CD14-positive monocyte (primary cell): ENCODE results near the gene CAPG. TPM values are rescaled to one million over a fixed set of nuclear protein-coding genes. Genes with fewer than 3 reads are reported as not detected.

Experiments used
- DNase-seq, 3 donors: peaks; one replicate each; pipeline ENCODE4 v3.0.0-alpha.2; 2011 to 2022
- H2AFZ ChIP-seq: 2 replicates; pipeline ENCODE4 v1.6.0; 2012; ENCODE audit warnings: mild to moderate bottlenecking, low read depth, low read length, inconsistent platforms; ENCODE audit not compliant: insufficient read depth, poor library complexity, severe bottlenecking
- H3K27ac ChIP-seq, 2 donors: 1 replicate in 1 of 2; 2 replicates in 1 of 2; pipeline ENCODE4 v1.5.1; 2012 to 2013; ENCODE audit warnings: low read length in 2 of 2, control low read depth in 1 of 2, inconsistent platforms in 1 of 2, low read depth in 1 of 2, mild to moderate bottlenecking in 1 of 2
- H3K27me3 ChIP-seq, 2 donors: one replicate each; pipeline versions ENCODE4 v1.6.0 to v1.6.1; 2011 to 2013; ENCODE audit warnings: low read length in 2 of 2; ENCODE audit not compliant: control insufficient read depth in 2 of 2, insufficient read depth in 2 of 2
- H3K36me3 ChIP-seq, 2 donors: replicated peaks in 1 of 2; 1 replicate in 1 of 2; 2 replicates in 1 of 2; pipeline versions ENCODE4 v1.5.1 to v1.6.1; 2012 to 2013; ENCODE audit warnings: low read length in 2 of 2, control low read depth in 1 of 2, inconsistent platforms in 1 of 2, mild to moderate bottlenecking in 1 of 2; ENCODE audit not compliant: insufficient read depth in 2 of 2, control insufficient read depth in 1 of 2
- H3K4me1 ChIP-seq, 2 donors: 1 replicate in 1 of 2; 2 replicates in 1 of 2; pipeline versions ENCODE4 v1.5.1 to v1.6.1; 2012 to 2013; ENCODE audit warnings: low read length in 2 of 2, control low read depth in 1 of 2, inconsistent platforms in 1 of 2, mild to moderate bottlenecking in 1 of 2, moderate library complexity in 1 of 2; ENCODE audit not compliant: insufficient read depth in 2 of 2, control insufficient read depth in 1 of 2
- H3K4me2 ChIP-seq: replicated peaks from 2 replicates; pipeline ENCODE3; 2012; ENCODE audit warnings: low read length, moderate library complexity, mild to moderate bottlenecking; ENCODE audit not compliant: poor library complexity, severe bottlenecking; ENCODE audit errors: extremely low read depth
- H3K4me3 ChIP-seq, 3 experiments: fragments of 200-600 bp in 1 of 3; sonication (generic) in 1 of 3; replicated peaks in 1 of 3; 1 replicate in 2 of 3; 2 replicates in 1 of 3; pipeline ENCODE4 v1.5.1; 2011 to 2013; ENCODE audit warnings: low read length in 3 of 3, mild to moderate bottlenecking in 3 of 3, control low read depth in 2 of 3, low read depth in 2 of 3, inconsistent platforms in 1 of 3, moderate library complexity in 1 of 3
- H3K79me2 ChIP-seq: 2 replicates; pipeline ENCODE4 v1.6.0; 2012; ENCODE audit warnings: mild to moderate bottlenecking, control low read depth, inconsistent platforms, low read length, moderate library complexity; ENCODE audit not compliant: insufficient read depth
- H3K9ac ChIP-seq: 2 replicates; pipeline ENCODE4 v1.6.0; 2017; ENCODE audit warnings: low read length, mild to moderate bottlenecking; ENCODE audit not compliant: insufficient read depth, poor library complexity, severe bottlenecking
- H3K9me3 ChIP-seq, 2 donors: replicated peaks in 1 of 2; 1 replicate in 1 of 2; 2 replicates in 1 of 2; pipeline versions ENCODE4 v1.5.1 to v1.6.1; 2012 to 2013; ENCODE audit warnings: low read length in 2 of 2, control low read depth in 1 of 2; ENCODE audit not compliant: control insufficient read depth in 1 of 2, insufficient read depth in 1 of 2
- H4K20me1 ChIP-seq: 2 replicates; pipeline ENCODE4 v1.6.0; 2012; ENCODE audit warnings: mild to moderate bottlenecking, low read length, control low read depth, moderate library complexity; ENCODE audit not compliant: insufficient read depth
- H3K27ac Mint-ChIP-seq, 7 donors: one replicate each; pipeline ENCODE4 v1.8.0; 2020; ENCODE audit warnings: mild to moderate bottlenecking in 7 of 7, mixed read lengths in 7 of 7, moderate library complexity in 6 of 7, inconsistent platforms in 2 of 7
- H3K27me3 Mint-ChIP-seq, 3 donors: one replicate each; pipeline ENCODE4 v1.8.0; 2021 to 2022; ENCODE audit warnings: low read depth in 3 of 3, mild to moderate bottlenecking in 3 of 3, mixed read lengths in 3 of 3, moderate library complexity in 3 of 3, inconsistent platforms in 1 of 3
- H3K36me3 Mint-ChIP-seq, 2 donors: one replicate each; pipeline ENCODE4 v1.8.0; 2020; ENCODE audit warnings: mixed read lengths in 2 of 2, inconsistent platforms in 1 of 2, mild to moderate bottlenecking in 1 of 2
- H3K4me1 Mint-ChIP-seq: one replicate; pipeline ENCODE4 v1.8.0; 2020; ENCODE audit warnings: mild to moderate bottlenecking, mixed read lengths
- H3K4me3 Mint-ChIP-seq, 2 donors: one replicate each; pipeline ENCODE4 v1.8.0; 2020; ENCODE audit warnings: mild to moderate bottlenecking in 2 of 2, mixed read lengths in 2 of 2, moderate library complexity in 1 of 2
- H3K9me3 Mint-ChIP-seq, 7 donors: one replicate each; pipeline ENCODE4 v1.8.0; 2020 to 2022; ENCODE audit warnings: mixed read lengths in 7 of 7, mild to moderate bottlenecking in 6 of 7, moderate library complexity in 6 of 7, inconsistent platforms in 2 of 7
- WGBS: methylation state at CpG from one replicate; pipeline ENCODE4 v1.1.5; 2013; ENCODE audit warnings: missing lambda C conversion rate; ENCODE audit not compliant: insufficient coverage; 5-methylcytosine and 5-hydroxymethylcytosine counted together
- intact Hi-C, 2 donors: fragments of 100-400 bp; cut with micrococcal nuclease; formaldehyde crosslinking; loops; one replicate each; pipeline versions ENCODE4 v1.15.0 to v1.15.1; 2023
- polyA plus RNA-seq, 3 donors: library from polyadenylated mRNA; depleted of rRNA in 1 of 3; unstranded in 2 of 3; stranded (reverse) in 1 of 3; fragments of 300-500 nt in 2 of 3; fragments of >200 nt in 1 of 3; fragmentation: Illumina TruSeq in 2 of 3; gene quantifications; 1 replicate in 2 of 3; 2 replicates in 1 of 3; pipeline ENCODE4 v1.2.3, GENCODE V29; 2012 to 2021
- TF ChIP-seq, protein P1 (sequence below): fragments of 200-600 bp; IDR thresholded peaks from one replicate; pipeline ENCODE4 v1.8.0; 2022; ENCODE audit warnings: antibody characterized with exemption, mild to moderate bottlenecking

The CAPG gene
- polyA plus RNA-seq, 3 donors: 474 to 847 (median 631) TPM

DNA sequence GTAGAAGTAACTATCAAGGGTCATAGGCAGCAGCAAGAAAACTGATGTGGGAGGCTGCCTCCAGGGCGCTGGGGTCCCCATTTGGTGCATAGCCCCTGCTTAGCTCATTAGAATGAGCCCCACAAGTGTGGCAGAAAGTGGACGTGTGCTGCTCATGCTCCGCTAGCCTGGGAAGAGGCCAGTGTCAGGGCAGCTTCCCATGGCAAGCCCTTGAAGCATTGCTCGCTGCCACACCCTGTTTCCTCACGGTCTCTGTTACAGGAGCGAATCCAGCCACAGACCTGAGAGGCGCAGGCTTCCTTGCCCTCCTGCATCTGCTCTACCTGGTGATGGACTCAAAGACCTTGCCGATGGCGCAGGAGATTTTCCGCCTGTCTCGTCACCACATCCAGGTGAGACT is 33.1 kb downstream of the CAPG start:
- Histone ChIP-seq H3K4me3 (no peak overlapping the region), H3K27ac (no peak overlapping the region), H3K9me3 (peaks cover 7 to 10% of the 10 kb centered on the region in 2 donors), H2AFZ (no peak overlapping the region), H3K27me3 (no peaks in the 10 kb centered on the region), H4K20me1 (no peaks in the 10 kb centered on the region), H3K4me1 (no peaks in the 10 kb centered on the region), H3K36me3 (peaks cover 41 to 78% of the 10 kb centered on the region in 2 donors), H3K79me2 (no peaks in the 10 kb centered on the region), H3K9ac (no peak overlapping the region), H3K4me2 (no peak overlapping the region)
- H3K27me3 Mint-ChIP-seq: no peaks in the 10 kb centered on the region
- WGBS: 98% methylated on average over 11 of the region's 11 CpGs
- peaks cover 58 to 80% of the 10 kb centered on the region in 2 donors for H3K36me3 Mint-ChIP-seq
- H3K27ac Mint-ChIP-seq: peak overlapping the region in 1 of 7 donors; percentile 32
- TF ChIP-seq, protein P1, sequence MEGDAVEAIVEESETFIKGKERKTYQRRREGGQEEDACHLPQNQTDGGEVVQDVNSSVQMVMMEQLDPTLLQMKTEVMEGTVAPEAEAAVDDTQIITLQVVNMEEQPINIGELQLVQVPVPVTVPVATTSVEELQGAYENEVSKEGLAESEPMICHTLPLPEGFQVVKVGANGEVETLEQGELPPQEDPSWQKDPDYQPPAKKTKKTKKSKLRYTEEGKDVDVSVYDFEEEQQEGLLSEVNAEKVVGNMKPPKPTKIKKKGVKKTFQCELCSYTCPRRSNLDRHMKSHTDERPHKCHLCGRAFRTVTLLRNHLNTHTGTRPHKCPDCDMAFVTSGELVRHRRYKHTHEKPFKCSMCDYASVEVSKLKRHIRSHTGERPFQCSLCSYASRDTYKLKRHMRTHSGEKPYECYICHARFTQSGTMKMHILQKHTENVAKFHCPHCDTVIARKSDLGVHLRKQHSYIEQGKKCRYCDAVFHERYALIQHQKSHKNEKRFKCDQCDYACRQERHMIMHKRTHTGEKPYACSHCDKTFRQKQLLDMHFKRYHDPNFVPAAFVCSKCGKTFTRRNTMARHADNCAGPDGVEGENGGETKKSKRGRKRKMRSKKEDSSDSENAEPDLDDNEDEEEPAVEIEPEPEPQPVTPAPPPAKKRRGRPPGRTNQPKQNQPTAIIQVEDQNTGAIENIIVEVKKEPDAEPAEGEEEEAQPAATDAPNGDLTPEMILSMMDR: no peak
- H3K9me3 Mint-ChIP-seq: peaks cover 3 to 18% (median 6%) of the 10 kb centered on the region in 7 donors
- intact Hi-C loops: no loop called here
- no peak for DNase-seq
- no peaks in the 10 kb centered on the region for H3K4me1 Mint-ChIP-seq
- H3K4me3 Mint-ChIP-seq: no peak overlapping the region

DNA sequence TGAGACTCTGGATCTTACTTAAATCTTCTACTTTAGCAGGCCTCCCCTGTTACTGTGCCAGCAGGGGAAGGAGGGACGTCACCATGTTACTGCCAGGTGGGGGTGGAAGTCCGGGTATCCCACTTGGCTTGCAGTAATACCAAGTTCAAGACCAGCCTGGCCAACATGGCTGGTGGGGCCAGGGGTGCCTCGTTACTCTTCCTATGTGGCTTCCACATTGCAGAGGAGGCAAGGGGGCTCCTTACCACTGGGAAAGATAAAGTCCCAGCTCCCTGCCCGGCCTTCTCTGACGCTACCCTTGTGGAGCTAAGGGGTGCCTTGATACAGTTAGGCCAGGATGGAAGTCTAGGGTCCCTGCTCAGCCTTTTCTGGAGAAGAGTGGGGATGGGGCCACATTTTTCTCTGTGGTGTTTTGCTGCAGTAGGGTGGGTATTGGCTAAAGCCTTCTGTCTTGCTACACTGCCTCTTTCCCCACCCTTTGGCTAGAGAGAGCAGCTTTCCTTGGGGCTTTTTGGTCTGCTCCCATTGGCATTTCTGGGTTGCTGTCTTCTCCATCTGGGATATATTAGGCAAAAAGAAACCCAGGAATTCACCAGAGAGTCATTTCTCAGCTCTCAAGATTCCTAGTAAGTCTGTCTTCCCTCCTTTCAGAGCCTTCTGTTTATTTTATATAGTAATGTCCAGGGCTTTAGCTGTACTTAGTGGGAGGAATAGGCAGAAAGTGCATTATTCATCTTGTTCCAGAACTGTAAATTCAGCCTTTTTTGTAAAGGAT is 33.7 kb downstream of the CAPG start:
- 100% methylated on average over 2 of the region's 5 CpGs for WGBS

More for the DNA sequence above, 33.7 kb downstream of the CAPG start:
- Histone ChIP-seq H3K9me3 (peaks cover 7 to 10% of the 10 kb centered on the region in 2 donors), H2AFZ (no peak overlapping the region), H3K27ac (no peak overlapping the region), H3K9ac (no peak overlapping the region), H3K4me2 (no peak overlapping the region), H4K20me1 (no peaks in the 10 kb centered on the region), H3K4me1 (no peaks in the 10 kb centered on the region), H3K36me3 (peaks cover 41 to 79% of the 10 kb centered on the region in 2 donors), H3K4me3 (no peak overlapping the region), H3K27me3 (no peaks in the 10 kb centered on the region), H3K79me2 (no peaks in the 10 kb centered on the region)
- H3K9me3 Mint-ChIP-seq: peaks cover 3 to 18% (median 6%) of the 10 kb centered on the region in 7 donors
- no peaks in the 10 kb centered on the region for H3K27me3 Mint-ChIP-seq
- DNase-seq: no peak
- no peak overlapping the region for H3K4me3 Mint-ChIP-seq
- peak overlapping the region in 1 of 7 donors; percentile 53 for H3K27ac Mint-ChIP-seq
- intact Hi-C loops: no loop called here
- peaks cover 57 to 79% of the 10 kb centered on the region in 2 donors for H3K36me3 Mint-ChIP-seq
- TF ChIP-seq, protein P1: no peak
- no peaks in the 10 kb centered on the region for H3K4me1 Mint-ChIP-seq
